GM12801 (cell line): ENCODE measurements around the gene NRG3.

Experiments
- TF ChIP-seq, protein P1 (sequence below): IDR thresholded peaks from one replicate; pipeline ENCODE4 v1.5.1; 2011; ENCODE audit warnings: control low read depth; ENCODE audit not compliant: insufficient read length; ENCODE audit errors: extremely low read depth

NRG3 gene

DNA sequence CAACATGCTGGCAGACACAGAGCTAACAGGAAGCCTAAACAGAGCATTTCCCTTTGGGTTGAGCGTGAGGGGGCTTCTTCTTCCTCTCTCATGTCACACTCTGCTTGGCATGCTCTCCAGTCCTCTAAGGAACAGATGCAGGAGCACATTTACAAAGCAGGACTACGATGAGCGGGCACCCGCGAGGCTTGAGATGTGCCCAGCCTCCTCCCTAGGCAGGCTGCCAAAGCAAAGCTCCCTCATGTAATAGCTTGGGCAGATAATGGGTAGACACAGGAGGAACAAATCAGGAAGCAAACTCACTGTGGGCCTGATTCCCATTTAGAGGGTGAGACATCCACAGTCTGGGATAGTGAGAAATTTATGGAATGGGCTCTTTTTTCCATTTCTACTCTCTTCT is 519.1 kb downstream of the NRG3 start:
- TF ChIP-seq, protein P1, sequence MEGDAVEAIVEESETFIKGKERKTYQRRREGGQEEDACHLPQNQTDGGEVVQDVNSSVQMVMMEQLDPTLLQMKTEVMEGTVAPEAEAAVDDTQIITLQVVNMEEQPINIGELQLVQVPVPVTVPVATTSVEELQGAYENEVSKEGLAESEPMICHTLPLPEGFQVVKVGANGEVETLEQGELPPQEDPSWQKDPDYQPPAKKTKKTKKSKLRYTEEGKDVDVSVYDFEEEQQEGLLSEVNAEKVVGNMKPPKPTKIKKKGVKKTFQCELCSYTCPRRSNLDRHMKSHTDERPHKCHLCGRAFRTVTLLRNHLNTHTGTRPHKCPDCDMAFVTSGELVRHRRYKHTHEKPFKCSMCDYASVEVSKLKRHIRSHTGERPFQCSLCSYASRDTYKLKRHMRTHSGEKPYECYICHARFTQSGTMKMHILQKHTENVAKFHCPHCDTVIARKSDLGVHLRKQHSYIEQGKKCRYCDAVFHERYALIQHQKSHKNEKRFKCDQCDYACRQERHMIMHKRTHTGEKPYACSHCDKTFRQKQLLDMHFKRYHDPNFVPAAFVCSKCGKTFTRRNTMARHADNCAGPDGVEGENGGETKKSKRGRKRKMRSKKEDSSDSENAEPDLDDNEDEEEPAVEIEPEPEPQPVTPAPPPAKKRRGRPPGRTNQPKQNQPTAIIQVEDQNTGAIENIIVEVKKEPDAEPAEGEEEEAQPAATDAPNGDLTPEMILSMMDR = no peak

DNA sequence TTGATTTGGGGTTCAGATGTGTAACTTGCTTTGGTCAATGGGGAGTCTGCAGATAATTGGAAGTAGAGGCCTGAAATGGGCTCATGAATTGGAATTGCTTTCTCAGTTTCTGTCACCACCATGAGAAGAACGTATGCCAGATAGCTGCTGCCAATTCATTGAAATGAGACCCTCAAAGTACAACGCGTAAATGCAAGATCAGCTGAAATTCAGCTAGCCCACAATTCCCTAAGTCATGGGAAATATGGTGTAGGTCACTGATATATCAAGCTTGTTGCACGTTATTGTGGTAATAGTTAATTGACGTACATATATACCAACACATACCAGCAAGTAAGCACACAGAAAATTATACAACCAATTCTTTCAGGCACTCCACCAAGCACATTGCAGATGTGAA is 520.0 kb downstream of the NRG3 start:
- TF ChIP-seq, protein P1 = no peak

DNA sequence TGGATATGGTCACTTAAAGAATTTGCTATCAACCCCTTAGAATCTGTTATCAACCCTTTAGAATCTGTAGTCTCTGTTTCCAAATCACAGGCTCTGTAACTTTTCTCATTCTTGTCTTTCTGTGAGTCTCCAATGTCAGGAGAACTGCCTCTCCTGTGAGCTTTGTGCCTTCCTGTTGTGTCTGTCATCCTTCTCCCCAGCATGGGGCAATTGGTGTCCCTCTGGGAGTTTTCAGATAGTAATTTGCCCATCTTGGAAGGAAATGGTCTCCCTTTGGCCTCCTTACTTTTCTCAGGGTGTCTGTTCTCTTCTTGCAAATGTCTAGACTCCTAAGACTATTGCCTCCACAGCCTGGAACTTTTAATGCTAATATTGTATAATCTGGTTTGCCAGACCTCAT is 521.9 kb downstream of the NRG3 start:
- TF ChIP-seq, protein P1 = no peak

DNA sequence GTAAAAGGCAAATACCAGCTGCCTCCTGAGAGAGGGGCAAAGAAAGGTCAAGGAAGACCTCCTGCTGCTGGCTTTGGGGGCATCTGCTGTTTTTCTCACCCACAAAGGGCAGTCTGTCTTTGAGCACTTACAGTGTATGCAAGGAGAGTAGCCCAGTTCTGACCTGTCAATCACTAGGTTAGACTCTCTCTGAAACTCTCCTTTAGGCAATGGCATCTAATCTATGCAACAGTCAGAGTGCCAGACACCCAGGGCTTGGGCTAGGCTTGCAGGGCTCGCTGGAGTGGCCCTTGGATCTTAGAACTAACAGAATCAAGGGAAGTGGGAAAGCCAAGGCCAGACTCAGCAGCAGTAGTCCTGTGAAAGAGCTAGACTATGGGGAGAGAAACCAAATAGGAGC is 522.9 kb downstream of the NRG3 start:
- TF ChIP-seq, protein P1 = no peak

DNA sequence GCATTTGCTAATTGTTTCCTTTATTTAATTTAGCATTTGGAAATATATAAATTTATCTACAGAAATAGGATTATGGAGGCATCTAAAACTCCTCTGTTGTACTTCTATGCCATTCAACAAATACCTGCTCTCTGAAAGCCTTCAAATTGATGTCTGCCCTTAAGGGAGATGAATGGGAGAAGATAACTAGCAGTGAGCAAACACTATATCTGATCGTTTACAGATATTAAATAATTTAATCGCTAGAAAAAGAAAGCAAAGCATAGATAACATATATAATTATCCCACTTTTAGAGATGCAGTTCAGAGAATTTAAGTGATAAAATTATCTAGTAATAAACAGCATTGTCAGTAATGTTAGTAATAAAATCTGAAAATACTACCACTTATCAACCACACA is 524.9 kb downstream of the NRG3 start:
- TF ChIP-seq, protein P1 = no peak

DNA sequence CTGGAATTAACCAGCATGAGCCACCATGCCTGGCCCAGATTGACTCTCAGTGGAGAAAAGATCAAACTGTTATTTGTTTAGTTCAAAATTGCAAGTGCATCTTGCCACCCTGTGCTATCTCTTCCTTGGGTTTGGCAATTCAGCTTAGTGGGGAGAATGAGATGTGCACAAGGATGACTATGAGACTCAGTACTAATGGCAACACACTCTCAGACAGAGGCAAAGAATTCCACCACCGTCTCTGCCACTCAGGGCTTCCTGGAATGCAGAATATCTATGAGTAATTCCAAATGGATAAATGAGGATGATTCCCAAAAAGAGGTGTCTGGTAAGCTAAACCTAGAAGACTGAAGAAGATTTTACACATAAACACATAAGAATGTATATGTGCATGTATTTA is 525.8 kb downstream of the NRG3 start:
- TF ChIP-seq, protein P1 = no peak

DNA sequence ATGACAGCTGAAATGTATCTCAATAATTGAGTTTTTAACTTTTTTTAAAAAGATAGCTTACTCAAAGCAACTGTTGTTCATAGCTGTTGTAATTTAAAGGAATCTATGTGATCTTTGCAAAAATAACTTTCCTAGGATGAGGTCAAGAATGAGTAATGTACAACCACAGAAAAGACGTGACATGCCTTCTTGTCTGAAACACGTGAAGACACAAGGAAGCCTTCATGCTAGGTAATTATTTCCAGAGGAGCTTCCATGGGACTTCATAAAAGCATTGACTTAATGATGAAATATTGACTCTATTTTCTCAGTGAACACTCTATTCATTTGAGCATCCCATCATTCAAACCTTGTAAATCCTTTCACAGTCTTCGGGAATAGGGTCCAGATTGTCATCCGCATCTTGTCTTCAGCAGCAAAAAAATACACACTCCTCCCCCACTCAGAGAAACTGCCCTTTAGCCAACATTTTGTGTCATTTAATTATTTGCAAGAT is 528.0 kb downstream of the NRG3 start:
- TF ChIP-seq, protein P1 = no peak

DNA sequence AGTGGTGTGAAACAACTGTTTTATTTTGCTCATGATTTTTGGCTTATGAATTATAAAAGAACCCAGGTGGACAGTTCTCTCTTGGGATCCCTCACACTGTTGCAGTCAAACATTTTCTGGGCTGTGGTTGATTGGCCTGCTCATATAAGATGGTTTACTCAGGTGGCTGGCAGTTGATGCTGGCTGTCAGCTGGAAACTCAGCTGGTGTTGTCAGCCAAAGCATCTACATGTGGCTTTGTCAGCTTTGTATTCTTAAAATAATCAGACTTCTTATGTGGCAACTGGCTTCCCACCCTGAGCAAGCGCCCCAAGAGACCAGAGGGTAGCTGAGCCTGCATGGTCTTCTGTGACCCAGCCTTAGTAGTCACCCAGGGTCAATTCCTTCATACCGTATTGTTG is 534.7 kb downstream of the NRG3 start:
- TF ChIP-seq, protein P1 = no peak
